ENCODE data around the gene ABHD16B. TPM values are rescaled to one million over a fixed set of nuclear protein-coding genes. Genes with fewer than 3 reads are reported as not detected.
A peak's percentile ranks its signal among the peaks of the same experiment; 100 is the strongest.

ABHD16B gene
- total and polyA plus RNA-seq, 2 of the 13 experiments (the other 11 are each of a cell fraction or from before 2014, with no cell fraction given): not detected

GRCh38 chr20:63864978-63865640, 3.8 kb downstream of the ABHD16B start, which contains the start of gene TPD52L2 (continued):
- 0 out of 2 replicates have a peak, but pooled peaks have one; percentile 37 for TF ChIP-seq HIC2 (CRISPR knock-in tag; IDR thresholded peaks at IDR 0.05; ENCODE audit: low read depth)
- peak; percentile 92 for TF ChIP-seq ZNF414 (CRISPR knock-in tag; IDR thresholded peaks at IDR 0.05)
- peak; percentile 66 for TF ChIP-seq GATAD2A (CRISPR knock-in tag; IDR thresholded peaks at IDR 0.05)
- no peak for TF ChIP-seq TRIM22 (IDR thresholded peaks at IDR 0.05)
- no peak; the same call in 1 of the 2 replicates for TF ChIP-seq MTERF4 (CRISPR knock-in tag; IDR thresholded peaks at IDR 0.05)
- no peak for TF ChIP-seq ZSCAN22 (CRISPR knock-in tag; IDR thresholded peaks at IDR 0.05)
- TF ChIP-seq DNMT1 (CRISPR knock-in tag; IDR thresholded peaks at IDR 0.05): peak; percentile 99
- peak; percentile 98 for TF ChIP-seq ZNF891 (CRISPR knock-in tag; IDR thresholded peaks at IDR 0.05)
- peak; percentile 84; the same call in 1 of the 2 replicates for TF ChIP-seq DZIP1 (CRISPR knock-in tag; IDR thresholded peaks at IDR 0.05)
- TF ChIP-seq DBP (CRISPR knock-in tag; IDR thresholded peaks at IDR 0.05; ENCODE audit: not compliant biosample characterization): no peak
- peak; percentile 81 for TF ChIP-seq CCAR2 (optimal IDR thresholded peaks at IDR 0.05; ENCODE audit: low read depth, low read length)
- TF ChIP-seq HNRNPL (IDR thresholded peaks at IDR 0.05; ENCODE audit: low read depth, low read length): peak; percentile 42; the same call in 1 of the 2 replicates
- peak; percentile 19; the same call in 1 of the 2 replicates for TF ChIP-seq HNF4G (IDR thresholded peaks at IDR 0.05; ENCODE audit: borderline replicate concordance, low read depth, low read length)
- TF ChIP-seq HNF4G (CRISPR knock-in tag; IDR thresholded peaks at IDR 0.05; ENCODE audit: borderline replicate concordance, low read depth): 0 out of 2 replicates have a peak, but pooled peaks have one; percentile 51
- peak; percentile 93 for TF ChIP-seq ZNF558 (CRISPR knock-in tag; IDR thresholded peaks at IDR 0.05; ENCODE audit: borderline replicate concordance)
- 0 out of 2 replicates have a peak, but pooled peaks have one; percentile 18 for TF ChIP-seq HMG20B (CRISPR knock-in tag; conservative IDR thresholded peaks at IDR 0.05)
- TF ChIP-seq GPBP1L1 (CRISPR knock-in tag; IDR thresholded peaks at IDR 0.05): no peak
- TF ChIP-seq ZKSCAN1 (IDR thresholded peaks at IDR 0.05; ENCODE audit: low read length): no peak
- TF ChIP-seq IKZF4 (CRISPR knock-in tag; IDR thresholded peaks at IDR 0.05; ENCODE audit: borderline replicate concordance, low read depth, not compliant biosample characterization): peak; percentile 98

All from HepG2 (cell line).